Measurements from ENCODE around the gene ACYP2.

ACYP2 gene

DNA sequence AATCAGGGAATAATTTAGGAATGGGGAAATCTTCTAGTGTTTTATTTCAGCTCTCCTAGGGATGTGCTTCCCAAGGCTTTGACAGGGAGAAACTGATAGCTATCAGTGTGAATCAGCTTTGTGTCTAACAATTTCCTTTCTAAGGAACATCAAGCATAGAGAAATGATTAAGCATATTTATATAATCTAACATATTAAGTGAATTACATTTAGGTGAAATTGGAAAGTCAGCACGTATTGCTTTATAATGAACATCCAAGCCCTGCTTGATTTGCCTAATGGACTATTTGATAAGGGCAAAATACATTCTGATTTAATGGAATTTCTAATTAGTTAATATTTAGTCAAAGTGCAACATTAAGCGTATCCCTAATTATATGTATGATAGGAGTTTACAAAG is 160.1 kb downstream of the ACYP2 start:
- Histone ChIP-seq H3K9ac (ENCODE audit: low read depth, low read length, poor library complexity, severe bottlenecking) (no peak overlapping the region), H3F3A (ENCODE audit: low read depth) (no peaks in the 10 kb centered on the region), H3K4me3 (ENCODE audit: low read length, poor library complexity, severe bottlenecking) (no peak overlapping the region), H3K4me2 (ENCODE audit: low read depth, low read length, poor library complexity, severe bottlenecking) (no peak overlapping the region), H3K27me3 (ENCODE audit: insufficient read depth, low read length, poor library complexity, severe bottlenecking) (no peaks in the 10 kb centered on the region), H3K4me1 (ENCODE audit: insufficient read depth, low read length, poor library complexity, severe bottlenecking) (no peaks in the 10 kb centered on the region), H3K9me2 (replicated peaks; ENCODE audit: low read depth, low read length) (no peaks in the 10 kb centered on the region), H3K36me3 (ENCODE audit: insufficient read depth, low read length) (no peaks in the 10 kb centered on the region), H4K20me1 (ENCODE audit: insufficient read depth, low read length, poor library complexity, severe bottlenecking) (no peaks in the 10 kb centered on the region), H2AFZ (ENCODE audit: low read length) (no peak overlapping the region), H3K9me3 (ENCODE audit: insufficient read depth, low read depth, low read length) (no peaks in the 10 kb centered on the region), H3K79me2 (ENCODE audit: insufficient read depth, low read length) (no peaks in the 10 kb centered on the region)
- TF ChIP-seq EZH2phosphoT487 (IDR thresholded peaks at IDR 0.05; ENCODE audit: borderline replicate concordance), result no peak
- no peak for TF ChIP-seq CTCF (conservative IDR thresholded peaks at IDR 0.05; ENCODE audit: low read length)

DNA sequence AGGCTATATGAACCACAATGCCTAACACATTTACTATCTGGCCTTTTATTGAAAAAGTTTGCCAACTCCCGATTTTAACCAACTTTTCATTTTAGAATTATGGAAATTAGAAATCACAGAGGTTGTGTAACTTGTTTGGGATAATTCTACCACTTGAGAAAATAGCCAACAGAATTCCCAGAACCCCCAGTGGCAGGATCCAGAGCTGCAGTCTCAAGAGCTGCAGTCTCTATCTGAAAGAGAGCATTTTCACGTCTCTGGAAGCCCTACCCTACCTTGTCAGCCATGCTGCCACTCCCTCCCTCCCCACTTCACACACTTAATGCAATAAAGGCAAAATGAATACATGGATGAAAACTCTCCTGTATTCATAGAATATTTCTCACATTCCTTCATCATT is 164.0 kb downstream of the ACYP2 start:
- no peak overlapping the region for H2AFZ ChIP-seq (ENCODE audit: low read length)
- H3K4me1 ChIP-seq (ENCODE audit: insufficient read depth, low read length, poor library complexity, severe bottlenecking), result no peaks in the 10 kb centered on the region
- no peaks in the 10 kb centered on the region for H3K36me3 ChIP-seq (ENCODE audit: insufficient read depth, low read length)
- no peaks in the 10 kb centered on the region for H3F3A ChIP-seq (ENCODE audit: low read depth)
- H3K9me3 ChIP-seq (ENCODE audit: insufficient read depth, low read depth, low read length), result no peaks in the 10 kb centered on the region
- H3K27me3 ChIP-seq (ENCODE audit: insufficient read depth, low read length, poor library complexity, severe bottlenecking), result no peaks in the 10 kb centered on the region
- no peak overlapping the region for H3K4me2 ChIP-seq (ENCODE audit: low read depth, low read length, poor library complexity, severe bottlenecking)
- H3K9me2 ChIP-seq (replicated peaks; ENCODE audit: low read depth, low read length), result no peaks in the 10 kb centered on the region
- no peak for TF ChIP-seq EZH2phosphoT487 (IDR thresholded peaks at IDR 0.05; ENCODE audit: borderline replicate concordance)
- TF ChIP-seq CTCF (conservative IDR thresholded peaks at IDR 0.05; ENCODE audit: low read length), result peak; percentile 29
- no peak overlapping the region for H3K4me3 ChIP-seq (ENCODE audit: low read length, poor library complexity, severe bottlenecking)
- H3K9ac ChIP-seq (ENCODE audit: low read depth, low read length, poor library complexity, severe bottlenecking), result no peak overlapping the region
- no peaks in the 10 kb centered on the region for H4K20me1 ChIP-seq (ENCODE audit: insufficient read depth, low read length, poor library complexity, severe bottlenecking)
- H3K79me2 ChIP-seq (ENCODE audit: insufficient read depth, low read length), result no peaks in the 10 kb centered on the region

DNA sequence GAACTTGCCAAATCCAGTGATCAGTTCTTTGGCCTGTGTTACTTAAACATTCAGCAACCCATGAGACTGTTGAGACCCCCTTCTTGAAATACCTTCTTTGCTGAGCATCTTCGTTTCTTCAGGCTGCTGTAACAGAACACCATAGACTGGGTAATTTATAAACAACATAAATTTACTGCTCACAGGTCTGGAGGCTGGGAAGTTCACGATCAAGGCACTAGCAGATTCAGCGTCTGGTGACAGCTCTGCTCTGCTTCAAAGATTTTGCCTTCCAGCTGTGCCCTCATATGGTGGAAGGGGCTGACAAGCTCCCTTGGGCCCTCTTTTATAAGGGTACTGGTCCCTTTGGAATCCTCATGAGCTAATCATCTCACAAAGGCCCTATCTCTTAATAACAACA is 169.4 kb downstream of the ACYP2 start:
- H2AFZ ChIP-seq (ENCODE audit: low read length), result no peak overlapping the region
- H3K4me3 ChIP-seq (ENCODE audit: low read length, poor library complexity, severe bottlenecking), result no peak overlapping the region
- H3K9ac ChIP-seq (ENCODE audit: low read depth, low read length, poor library complexity, severe bottlenecking), result no peak overlapping the region
- H3K9me2 ChIP-seq (replicated peaks; ENCODE audit: low read depth, low read length), result no peaks in the 10 kb centered on the region
- H4K20me1 ChIP-seq (ENCODE audit: insufficient read depth, low read length, poor library complexity, severe bottlenecking), result no peaks in the 10 kb centered on the region
- peaks cover 5% of the 10 kb centered on the region for H3K4me1 ChIP-seq (ENCODE audit: insufficient read depth, low read length, poor library complexity, severe bottlenecking)
- no peaks in the 10 kb centered on the region for H3K9me3 ChIP-seq (ENCODE audit: insufficient read depth, low read depth, low read length)
- no peaks in the 10 kb centered on the region for H3K27me3 ChIP-seq (ENCODE audit: insufficient read depth, low read length, poor library complexity, severe bottlenecking)
- H3K79me2 ChIP-seq (ENCODE audit: insufficient read depth, low read length), result no peaks in the 10 kb centered on the region
- H3K4me2 ChIP-seq (ENCODE audit: low read depth, low read length, poor library complexity, severe bottlenecking), result no peak overlapping the region
- TF ChIP-seq CTCF (conservative IDR thresholded peaks at IDR 0.05; ENCODE audit: low read length) (no peak), EZH2phosphoT487 (IDR thresholded peaks at IDR 0.05; ENCODE audit: borderline replicate concordance) (no peak)
- no peaks in the 10 kb centered on the region for H3K36me3 ChIP-seq (ENCODE audit: insufficient read depth, low read length)
- no peaks in the 10 kb centered on the region for H3F3A ChIP-seq (ENCODE audit: low read depth)
